Sigmoid colon (tissue), 7 donors: ENCODE measurements around the gene ACYP1. TPM values are rescaled to one million over a fixed set of nuclear protein-coding genes. Genes with fewer than 3 reads are reported as not detected.

Experiments used
- DNase-seq: peaks from one replicate; pipeline ENCODE4 v3.0.0-alpha.2; 2019
- H3K27ac ChIP-seq, 4 donors: fragments of 200-600 bp; sonication (generic); one replicate each; pipeline ENCODE4 v1.5.1; 2016 to 2019; ENCODE audit warnings: mild to moderate bottlenecking in 1 of 4
- H3K27me3 ChIP-seq, 3 donors: fragments of 200-600 bp; sonication (generic); one replicate each; pipeline ENCODE4 v1.5.1; 2019; ENCODE audit warnings: mild to moderate bottlenecking in 1 of 3
- H3K36me3 ChIP-seq, 4 donors: fragments of 200-600 bp; sonication (generic); one replicate each; pipeline ENCODE4 v1.5.1; 2016 to 2019
- H3K4me1 ChIP-seq, 4 donors: fragments of 200-600 bp; sonication (generic); one replicate each; pipeline ENCODE4 v1.5.1; 2017 to 2019
- H3K4me3 ChIP-seq, 4 donors: fragments of 200-600 bp; sonication (generic); one replicate each; pipeline ENCODE4 v1.5.1; 2017 to 2019; ENCODE audit warnings: mild to moderate bottlenecking in 2 of 4, moderate library complexity in 1 of 4
- H3K9me3 ChIP-seq, 4 donors: fragments of 200-600 bp in 3 of 4; sonication (generic) in 3 of 4; one replicate each; pipeline versions ENCODE4 v1.5.1 to v1.6.1; 2013 to 2019
- CTCF ChIP-seq, 4 experiments: fragments of 450-650 bp in 3 of 4; fragments of 200-600 bp in 1 of 4; IDR thresholded peaks; one replicate each; pipeline ENCODE4 v1.5.1; 2016 to 2019; ENCODE audit warnings: antibody characterized with exemption in 4 of 4, mild to moderate bottlenecking in 3 of 4, moderate library complexity in 2 of 4
- EP300 ChIP-seq, 4 donors: sonication (generic); formaldehyde crosslinking; IDR thresholded peaks; one replicate each; pipeline ENCODE4 v1.6.1; 2017; ENCODE audit warnings: antibody characterized with exemption in 4 of 4
- POLR2A ChIP-seq, 2 donors: fragments of 450-650 bp; IDR thresholded peaks; one replicate each; pipeline ENCODE4 v1.6.1; 2016; ENCODE audit warnings: antibody characterized with exemption in 2 of 2, mild to moderate bottlenecking in 2 of 2, moderate library complexity in 2 of 2
- POLR2AphosphoS5 ChIP-seq, 4 donors: sonication (generic); formaldehyde crosslinking; IDR thresholded peaks; one replicate each; pipeline ENCODE4 v1.6.1; 2017; ENCODE audit warnings: antibody characterized with exemption in 4 of 4
- WGBS, 2 donors: extraction: QIAGEN DNeasy Blood & Tissue Kit; methylation state at CpG; one replicate each; pipeline ENCODE4 v1.1.7; 2013; 5-methylcytosine and 5-hydroxymethylcytosine counted together
- intact Hi-C: fragments of 100-400 bp; cut with DNase I; formaldehyde crosslinking; loops from one replicate; pipeline ENCODE4 v1.15.1; 2023
- polyA plus RNA-seq, 3 donors: library from polyadenylated mRNA; stranded (reverse); fragments of 200-250 nt; gene quantifications; one replicate each; pipeline ENCODE4 v1.2.3, GENCODE V29; 2013
- small RNA-seq, 3 donors: library from RNA; depleted of rRNA; stranded (forward); fragments of <200 nt; gene quantifications; one replicate each; pipeline ENCODE3, GENCODE V24; 2016
- total RNA-seq, 4 donors: library from RNA; depleted of rRNA; stranded (reverse); fragments of >200 nt; gene quantifications; one replicate each; pipeline ENCODE4 v1.1.0, GENCODE V29; 2016
- donor health status: healthy with polysubstance abuse.
- donor health status: Bipolar disorder and iron deficiency.
- donor health status: healthy.

ACYP1 gene
- total and polyA plus RNA-seq, 7 donors, result 4.2 to 36.3 (median 20.5) TPM

- peaks cover 0 to 25% (median 10%) of the 10 kb centered on the region in 4 donors for H3K4me1 ChIP-seq
- no peak overlapping the region for H3K27ac ChIP-seq
- no peak for DNase-seq
- WGBS, 2 donors, result 88 to 90% methylated on average over 4 of the region's 4 CpGs
- peaks cover 15 to 89% (median 42%) of the 10 kb centered on the region in 4 donors for H3K36me3 ChIP-seq
- TF ChIP-seq EP300 (IDR thresholded peaks at IDR 0.05) (no peak), POLR2A (IDR thresholded peaks at IDR 0.05) (no peak), CTCF (IDR thresholded peaks at IDR 0.05) (no peak), POLR2AphosphoS5 (IDR thresholded peaks at IDR 0.05) (no peak)
- H3K4me3 ChIP-seq, result no peak overlapping the region
- no peaks in the 10 kb centered on the region for H3K27me3 ChIP-seq
- intact Hi-C loops, result no loop called here
- no peaks in the 10 kb centered on the region for H3K9me3 ChIP-seq
Observed at GRCh38 chr14:75009176-75009575, 54.6 kb downstream of the ACYP1 start.

GRCh38 chr14:75005357-75005756, 58.5 kb downstream of the ACYP1 start:
- H3K36me3 ChIP-seq, result peaks cover 15 to 57% (median 38%) of the 10 kb centered on the region in 4 donors
- TF ChIP-seq POLR2A (IDR thresholded peaks at IDR 0.05) (no peak), CTCF (IDR thresholded peaks at IDR 0.05) (no peak), EP300 (IDR thresholded peaks at IDR 0.05) (no peak), POLR2AphosphoS5 (IDR thresholded peaks at IDR 0.05) (no peak)
- intact Hi-C loops, result no loop called here
- no peaks in the 10 kb centered on the region for H3K9me3 ChIP-seq
- H3K4me3 ChIP-seq, result no peak overlapping the region
- no peak overlapping the region for H3K27ac ChIP-seq
- DNase-seq, result no peak
- H3K4me1 ChIP-seq, result peaks cover 0 to 22% (median 19%) of the 10 kb centered on the region in 4 donors
- H3K27me3 ChIP-seq, result no peaks in the 10 kb centered on the region
- 73 to 87% methylated on average over 3 of the region's 3 CpGs for WGBS, 2 donors

GRCh38 chr14:75003250-75004027, 60.4 kb downstream of the ACYP1 start:
- Histone ChIP-seq H3K27me3 (no peaks in the 10 kb centered on the region), H3K36me3 (peaks cover 13 to 39% (median 28%) of the 10 kb centered on the region in 4 donors), H3K9me3 (no peaks in the 10 kb centered on the region), H3K27ac (peak overlapping the region; percentile 80 to 85 (median 84)), H3K4me1 (peaks cover 0 to 22% (median 19%) of the 10 kb centered on the region in 4 donors), H3K4me3 (peak overlapping the region; percentile 86 to 96 (median 95))
- no peak for TF ChIP-seq POLR2A (IDR thresholded peaks at IDR 0.05)
- TF ChIP-seq POLR2AphosphoS5 (IDR thresholded peaks at IDR 0.05), result no peak
- no peak for TF ChIP-seq CTCF (IDR thresholded peaks at IDR 0.05)
- TF ChIP-seq EP300 (IDR thresholded peaks at IDR 0.05), result no peak
- no peak for DNase-seq
- intact Hi-C loops, result loop anchor here (2.0 to 5.0 kb wide), 2 partner anchors 57 to 64 kb away; partner anchors contain the start of gene ZC2HC1C
- whole genome bisulfite sequencing, 2 donors, result 6 to 10% methylated on average over 18 of the region's 18 CpGs

Small RNA genes within 50 kb of the gene (small RNA-seq; reads per million reads assigned to genes)
- 0 reads per million in 3 donors for gene RNU6-689P

Other genes with a start within 250 kb of the ACYP1 start
- gene PROX2, start 187.9 kb downstream of the ACYP1 start, total RNA-seq, result under 1 TPM in 1 of 4 donors, not detected in 3; 0.16 TPM
- under 1 TPM in 1 of 3 donors, not detected in 2; 0.01 TPM for gene PROX2, start 187.9 kb downstream of the ACYP1 start, polyA plus RNA-seq
- gene DLST, start 182.1 kb downstream of the ACYP1 start, total RNA-seq, result 100 to 1,000 TPM in 1 of 4 donors, 10 to 100 TPM in 3; 68.6 to 114 (median 71.8) TPM
- 100 to 1,000 TPM in 2 of 3 donors, 10 to 100 TPM in 1; 66.1 to 114 (median 105) TPM for gene DLST, start 182.1 kb downstream of the ACYP1 start, polyA plus RNA-seq
- 10 to 100 TPM in 1 of 4 donors, 1 to 10 TPM in 3; 4.6 to 11.1 (median 6.7) TPM for gene RPS6KL1, start 140.8 kb downstream of the ACYP1 start, total RNA-seq
- gene RPS6KL1, start 140.8 kb downstream of the ACYP1 start, polyA plus RNA-seq, result 1 to 10 TPM; 1.8 to 4.0 (median 2.8) TPM
- gene PGF, start 108.4 kb downstream of the ACYP1 start, total RNA-seq, result 10 to 100 TPM in 2 of 4 donors, 1 to 10 TPM in 2; 3.6 to 15.6 (median 9.7) TPM
- gene PGF, start 108.4 kb downstream of the ACYP1 start, polyA plus RNA-seq, result 1 to 10 TPM; 1.2 to 9.1 (median 1.6) TPM
- gene EIF2B2, start 61.1 kb downstream of the ACYP1 start, total RNA-seq, result 10 to 100 TPM; 34.1 to 37.5 (median 35.3) TPM
- 10 to 100 TPM; 25.2 to 45.5 (median 40.0) TPM for gene EIF2B2, start 61.1 kb downstream of the ACYP1 start, polyA plus RNA-seq
- gene MLH3, start 12.6 kb downstream of the ACYP1 start, total RNA-seq, result 10 to 100 TPM; 30.0 to 42.9 (median 34.7) TPM
- gene MLH3, start 12.6 kb downstream of the ACYP1 start, polyA plus RNA-seq, result 10 to 100 TPM in 1 of 3 donors, 1 to 10 TPM in 2; 3.6 to 12.5 (median 5.1) TPM
- gene ZC2HC1C, start 5.6 kb upstream of the ACYP1 start, total RNA-seq, result 1 to 10 TPM; 3.6 to 4.6 (median 4.0) TPM
- gene ZC2HC1C, start 5.6 kb upstream of the ACYP1 start, polyA plus RNA-seq, result 1 to 10 TPM; 1.2 to 4.6 (median 4.6) TPM
- gene NEK9, start 63.0 kb upstream of the ACYP1 start, total RNA-seq, result 10 to 100 TPM; 54.4 to 66.7 (median 59.9) TPM
- 10 to 100 TPM in 2 of 3 donors, 1 to 10 TPM in 1; 9.0 to 38.8 (median 11.4) TPM for gene NEK9, start 63.0 kb upstream of the ACYP1 start, polyA plus RNA-seq
- gene TMED10, start 112.6 kb upstream of the ACYP1 start, total RNA-seq, result 100 to 1,000 TPM; 107 to 175 (median 165) TPM
- 100 to 1,000 TPM in 1 of 3 donors, 10 to 100 TPM in 2; 38.4 to 236 (median 51.1) TPM for gene TMED10, start 112.6 kb upstream of the ACYP1 start, polyA plus RNA-seq
- 1,000 to 10,000 TPM in 1 of 4 donors, 100 to 1,000 TPM in 3; 172 to 1,048 (median 650) TPM for gene FOS, start 214.8 kb upstream of the ACYP1 start, total RNA-seq
- gene FOS, start 214.8 kb upstream of the ACYP1 start, polyA plus RNA-seq, result 100 to 1,000 TPM; 108 to 374 (median 306) TPM